HEK293T (cell line): Measurements from ENCODE around the gene CSPG5.

ENCODE experiments used
- BHLHE40 ChIP-seq: fragments of 450-650 bp; IDR thresholded peaks from 2 replicates; pipeline ENCODE4 v1.6.1; 2016; ENCODE audit warnings: mild to moderate bottlenecking, moderate library complexity, borderline replicate concordance
- CTBP1 ChIP-seq: fragments of 450-650 bp; IDR thresholded peaks from 2 replicates; pipeline ENCODE4 v1.6.1; 2016; ENCODE audit warnings: borderline replicate concordance
- ELF4 ChIP-seq: fragments of 450-650 bp; IDR thresholded peaks from 2 replicates; pipeline ENCODE4 v1.6.1; 2017; ENCODE audit warnings: antibody characterized with exemption
- FOXK2 ChIP-seq: fragments of 450-650 bp; IDR thresholded peaks from 2 replicates; pipeline ENCODE4 v1.6.1; 2016; ENCODE audit warnings: mild to moderate bottlenecking
- FOXM1 ChIP-seq: fragments of 450-650 bp; IDR thresholded peaks from 2 replicates; pipeline ENCODE4 v1.6.1; 2017; ENCODE audit warnings: mild to moderate bottlenecking, borderline replicate concordance
- PKNOX1 ChIP-seq: fragments of 450-650 bp; IDR thresholded peaks from 2 replicates; pipeline ENCODE4 v1.6.1; 2016
- SP1 ChIP-seq: fragments of 450-650 bp; IDR thresholded peaks from 2 replicates; pipeline ENCODE4 v1.6.1; 2017
- ZNF384 ChIP-seq: fragments of 450-650 bp; IDR thresholded peaks from 2 replicates; pipeline ENCODE4 v1.6.1; 2016

- TF ChIP-seq BHLHE40, result no peak
- TF ChIP-seq FOXM1, result no peak
- TF ChIP-seq ELF4, result no peak
- no peak for TF ChIP-seq FOXK2
- no peak for TF ChIP-seq PKNOX1
- no peak for TF ChIP-seq CTBP1
- no peak for TF ChIP-seq SP1
- no peak for TF ChIP-seq ZNF384
Observed at GRCh38 chr3:47586746-47587145, 8.1 kb upstream of the CSPG5 start.
